K562 (cell line): ENCODE measurements around the gene GPR180. TPM values are rescaled to one million over a fixed set of nuclear protein-coding genes. Genes with fewer than 3 reads are reported as not detected.

ENCODE experiments used
- ATAC-seq: fragments of 200-7000 bp; cut with Tn5 transposase; 3 replicates; pipeline ENCODE4 v1.9.1; 2020; ENCODE audit warnings: moderate library complexity
- BruUV-seq: library from RNA; stranded (reverse); fragments of 400-500 nt; replicated peaks from 2 replicates; lab custom pipeline; 2021; lab: Mats Ljungman, UMichigan
- CTCF ChIA-PET: fragments of 300-600 bp; formaldehyde crosslinking; extraction: SDS; loops from one replicate; lab custom pipeline; 2021; ENCODE audit warnings: low intra/inter-chr PET ratio; lab: Yijun Ruan, JAX
- POLR2A ChIA-PET: fragments of 300-600, 350-650 bp; sonication (Branson Sonifier 250); formaldehyde crosslinking; extraction: SDS; loops from one replicate; lab custom pipeline; 2021; ENCODE audit warnings: antibody characterized with exemption, inconsistent platforms; lab: Yijun Ruan, JAX
- DNase-seq, 4 experiments: peaks; one replicate each; pipeline versions ENCODE4 v3.0.0 to v3.0.0-alpha.2; 2011 to 2018; ENCODE audit warnings: low spot score in 3 of 4, mixed read lengths in 3 of 4; ENCODE audit errors: extremely low read depth in 1 of 4
- FAIRE-seq: peaks from 2 replicates; lab custom pipeline; 2011; peaks lifted over from hg19 to GRCh38; lab: Jason Lieb, UNC
- H2AFZ ChIP-seq: 2 replicates; pipeline ENCODE4 v1.6.0; 2011; ENCODE audit warnings: low read depth, low read length, control low read depth, inconsistent platforms
- H3K27ac ChIP-seq: fragments of 200-600 bp; 3 replicates; pipeline ENCODE4 v1.8.0; 2011; ENCODE audit warnings: low read depth, mild to moderate bottlenecking, control low read depth, inconsistent platforms, low read length, moderate library complexity, mixed read lengths; ENCODE audit errors: extremely low read depth
- H3K27me3 ChIP-seq, 2 experiments: fragments of 300-600 bp in 1 of 2; 2 replicates in 1 of 2; 3 replicates in 1 of 2; pipeline versions ENCODE4 v1.6.0 to v1.8.0; 2011; ENCODE audit warnings: inconsistent platforms in 2 of 2, low read length in 2 of 2, mild to moderate bottlenecking in 1 of 2, mixed read lengths in 1 of 2, moderate library complexity in 1 of 2; ENCODE audit not compliant: control insufficient read depth in 2 of 2, insufficient read depth in 2 of 2
- H3K36me3 ChIP-seq: fragments of 300-600 bp; 3 replicates; pipeline ENCODE4 v1.8.0; 2011; ENCODE audit warnings: mild to moderate bottlenecking, low read length, inconsistent platforms; ENCODE audit not compliant: control insufficient read depth, insufficient read depth
- H3K4me1 ChIP-seq, 2 experiments: fragments of 200-600 bp in 1 of 2; replicated peaks in 1 of 2; 2 replicates in 1 of 2; 3 replicates in 1 of 2; pipeline versions ENCODE4 v1.5.1 to v1.8.0; 2011; ENCODE audit warnings: inconsistent platforms in 2 of 2, low read length in 2 of 2, mild to moderate bottlenecking in 1 of 2, mixed read lengths in 1 of 2, moderate library complexity in 1 of 2; ENCODE audit not compliant: control insufficient read depth in 2 of 2, insufficient read depth in 2 of 2
- H3K4me2 ChIP-seq: 2 replicates; pipeline ENCODE4 v1.6.1; 2011; ENCODE audit warnings: low read length, control low read depth, inconsistent platforms, mixed read lengths; ENCODE audit not compliant: insufficient read depth
- H3K4me3 ChIP-seq: fragments of 200-600 bp; sonication (generic), shearing (Covaris generic); 2 replicates; pipeline ENCODE4 v1.5.1; 2016; ENCODE audit warnings: control low read depth, inconsistent platforms
- H3K79me2 ChIP-seq: fragments of 200-600 bp; 3 replicates; pipeline ENCODE4 v1.8.0; 2011; ENCODE audit warnings: low read length, inconsistent platforms; ENCODE audit not compliant: control insufficient read depth, insufficient read depth
- H3K9ac ChIP-seq, 2 experiments: 2 replicates each; pipeline versions ENCODE4 v1.6.0 to v1.6.1; 2011; ENCODE audit warnings: low read depth in 2 of 2, low read length in 2 of 2, control low read depth in 1 of 2, inconsistent platforms in 1 of 2, mild to moderate bottlenecking in 1 of 2, mixed read lengths in 1 of 2; ENCODE audit not compliant: insufficient read depth in 1 of 2
- H3K9me1 ChIP-seq: one replicate; pipeline ENCODE4 v1.6.0; 2011; ENCODE audit warnings: inconsistent platforms, mild to moderate bottlenecking, low read length, moderate library complexity; ENCODE audit not compliant: control insufficient read depth, insufficient read depth
- H3K9me3 ChIP-seq: replicated peaks from 2 replicates; pipeline ENCODE4 v1.5.1; 2011; ENCODE audit warnings: low read depth, low read length, inconsistent platforms; ENCODE audit not compliant: control insufficient read depth, insufficient read depth
- H4K20me1 ChIP-seq: replicated peaks from 2 replicates; pipeline ENCODE4 v1.6.1; 2011; ENCODE audit warnings: low read length, inconsistent platforms, mixed read lengths; ENCODE audit not compliant: control insufficient read depth, insufficient read depth
- BRF1 ChIP-seq: IDR thresholded peaks from 3 replicates; pipeline ENCODE4 v1.6.1; 2011; ENCODE audit warnings: borderline replicate concordance, mild to moderate bottlenecking; ENCODE audit not compliant: insufficient read length; ENCODE audit errors: extremely low read depth
- CCNT2 ChIP-seq: IDR thresholded peaks from 2 replicates; pipeline ENCODE4 v1.6.1; 2011; ENCODE audit warnings: borderline replicate concordance, low read depth, mild to moderate bottlenecking, moderate library complexity, mixed read lengths, low read length; ENCODE audit not compliant: insufficient read length; ENCODE audit errors: extremely low read depth
- EP300 ChIP-seq: IDR thresholded peaks from 2 replicates; pipeline ENCODE4 v1.6.1; 2012; ENCODE audit warnings: low read length, improper control_type of control experiment
- HMBOX1 ChIP-seq: sonication (generic); IDR thresholded peaks from 2 replicates; pipeline ENCODE4 v1.6.1; 2016
- HNRNPK ChIP-seq: fragments of 200-400 bp; formaldehyde crosslinking; IDR thresholded peaks from one replicate; pipeline ENCODE4 v1.6.1; 2018; ENCODE audit warnings: mild to moderate bottlenecking, low read depth, low read length; ENCODE audit not compliant: poor library complexity, severe bottlenecking
- KAT7 ChIP-seq: sonication (generic); formaldehyde crosslinking; IDR thresholded peaks from 2 replicates; pipeline ENCODE4 v1.8.0; 2022; ENCODE audit warnings: missing genetic modification reagents, mild to moderate bottlenecking, borderline replicate concordance
- MIER1 ChIP-seq: fragments of 450-650 bp; IDR thresholded peaks from 2 replicates; pipeline ENCODE4 v1.6.1; 2016; ENCODE audit warnings: antibody characterized with exemption, mild to moderate bottlenecking, low read depth
- NEUROD1 ChIP-seq: fragments of 150-350 bp; IDR thresholded peaks from 2 replicates; pipeline ENCODE4 v1.6.1; 2014; ENCODE audit warnings: borderline replicate concordance, low read length, low read depth; ENCODE audit not compliant: partially characterized antibody
- OTX1 ChIP-seq: fragments of 450-650 bp; formaldehyde crosslinking; IDR thresholded peaks from 2 replicates; pipeline ENCODE4 v1.4.0; 2022; ENCODE audit warnings: mild to moderate bottlenecking
- PHF20 ChIP-seq: fragments of 450-650 bp; IDR thresholded peaks from 2 replicates; pipeline ENCODE4 v1.6.1; 2018; ENCODE audit not compliant: partially characterized antibody
- RBM14 ChIP-seq: fragments of 200-400 bp; formaldehyde crosslinking; IDR thresholded peaks from 2 replicates; pipeline ENCODE4 v1.6.1; 2018; ENCODE audit warnings: low read depth, mild to moderate bottlenecking, low read length, moderate library complexity, borderline replicate concordance; ENCODE audit not compliant: insufficient read depth
- TAF15 ChIP-seq: fragments of 200-400 bp; formaldehyde crosslinking; IDR thresholded peaks from 2 replicates; pipeline ENCODE4 v1.6.1; 2017; ENCODE audit warnings: mild to moderate bottlenecking, low read depth, low read length, moderate library complexity
- ZBED1 ChIP-seq: IDR thresholded peaks from 2 replicates; pipeline ENCODE4 v1.6.1; 2014
- ZBTB11 ChIP-seq, 3 experiments: fragments of 200-800 bp in 1 of 3; fragments of 250-450 bp in 1 of 3; fragments of 450-650 bp in 1 of 3; sonication (Bioruptor Pico) in 1 of 3; sonication (Bioruptor generic) in 1 of 3; formaldehyde crosslinking in 1 of 3; IDR thresholded peaks; 2 replicates each; pipeline versions ENCODE4 v1.6.1 to v1.8.0; 2016 to 2022; ENCODE audit warnings: mild to moderate bottlenecking in 2 of 3, missing genetic modification characterization in 2 of 3, missing compliant biosample characterization in 1 of 3, moderate library complexity in 1 of 3
- ZNF77 ChIP-seq: fragments of 250-450 bp; sonication (Bioruptor Pico); IDR thresholded peaks from 2 replicates; pipeline ENCODE4 v1.5.0; 2020
- in situ Hi-C: fragments of 300-500 bp; cut with MboI; formaldehyde crosslinking; loops from 4 replicates; pipeline ENCODE4 v1.15.0; 2018; ENCODE audit warnings: inconsistent platforms, mixed read lengths
- intact Hi-C: fragments of 100-400 bp; cut with micrococcal nuclease; formaldehyde crosslinking; loops from 2 replicates; pipeline ENCODE4 v1.14.2; 2022
- polyA plus RNA-seq, 8 experiments: library from polyadenylated mRNA; depleted of rRNA in 4 of 8; stranded (reverse) in 5 of 8; unstranded in 3 of 8; fragments of >200 nt; fragmentation: Nextera tagmentation in 2 of 8; fragmentation: Illumina TruSeq in 1 of 8; extraction: Ambion mirVana in 2 of 8; extraction: Trizol in 1 of 8; gene quantifications; 2 replicates each; pipeline versions ENCODE4 v1.2.1 to v1.2.3, GENCODE V29; 2011 to 2014; ENCODE audit warnings: inconsistent platforms in 1 of 8, missing spikeins in 1 of 8
- total RNA-seq, 7 experiments: library from RNA; depleted of rRNA in 6 of 7; stranded (reverse); fragments of >200 nt in 6 of 7; fragmentation: Illumina TruSeq in 2 of 7; extraction: Trizol in 2 of 7; gene quantifications; 2 replicates each; pipeline versions ENCODE4 v1.2.1 to v1.2.3, GENCODE V29; 2011 to 2021; ENCODE audit warnings: low replicate concordance in 1 of 7

GPR180 gene
- total and polyA plus RNA-seq, 9 of the 15 experiments (the other 6 are each of a cell fraction or from before 2014, with no cell fraction given) = 0.77 to 4.1 (median 1.8) TPM

- TF ChIP-seq KAT7 (CRISPR knock-in tag) = no peak
- TF ChIP-seq OTX1 = no peak
- no peak for TF ChIP-seq PHF20
- TF ChIP-seq HMBOX1 = peak; percentile 93
- TF ChIP-seq, all 486 proteins: peak for 4
Observed at GRCh38 chr13:94658926-94659597, 57.4 kb downstream of the GPR180 start (continued).

- in situ Hi-C loops = loop anchor here (25.0 kb wide), 1 partner anchor 753 kb away; no protein-coding TSS in a partner anchor
- POLR2A ChIA-PET = no interaction called here
Observed at GRCh38 chr13:94659598-94659946, 57.9 kb downstream of the GPR180 start.

More at GRCh38 chr13:94659598-94659946, 57.9 kb downstream of the GPR180 start:
- BruUV-seq = no TSS peak
- Histone ChIP-seq H4K20me1 (no peaks in the 10 kb centered on the region), H3K79me2 (no peaks in the 10 kb centered on the region), H3K4me2 (no peak overlapping the region), H3K27ac (no peak overlapping the region), H3K9me3 (no peaks in the 10 kb centered on the region), H2AFZ (peak overlapping the region; percentile 56; the same call in 1 of the 2 replicates), H3K9ac (no peak overlapping the region), H3K4me3 (no peak overlapping the region), H3K4me1 (peaks cover 12 to 59% of the 10 kb centered on the region in 2 experiments; a peak in 4 of 5 replicates), H3K27me3 (no peaks in the 10 kb centered on the region), H3K9me1 (no peaks in the 10 kb centered on the region), H3K36me3 (no peaks in the 10 kb centered on the region)
- CTCF ChIA-PET = no interaction called here
- DNase-seq (no peak), ATAC-seq (no peak), FAIRE-seq (no peak)
- intact Hi-C loops = loop anchor here (5.0 kb wide), 1 partner anchor 273 kb away; no protein-coding TSS in a partner anchor
- no peak for TF ChIP-seq HNRNPK
- no peak for TF ChIP-seq TAF15
- no peak for TF ChIP-seq NEUROD1
- TF ChIP-seq RBM14 = no peak
- TF ChIP-seq CCNT2 = no peak
- no peak for TF ChIP-seq BRF1
- no peak for TF ChIP-seq EP300
- TF ChIP-seq ZBTB11 (CRISPR knock-in tag; IDR thresholded peaks at IDR 0.05) = no peak
- TF ChIP-seq ZBED1 = no peak
- TF ChIP-seq MIER1 = no peak
- TF ChIP-seq ZNF77 (CRISPR knock-in tag) = no peak
